BLaER1 (cell line): ENCODE results near the gene EXO1.
"Not testable (repeated sequence)": the region's sequence is repeated elsewhere in the genome, so short reads cannot be mapped to it uniquely, and the experiment has no call there.

Experiments used
- H3K27ac ChIP-seq: shearing (Covaris generic); formaldehyde crosslinking; 2 replicates; pipeline ENCODE4 v1.8.1; 2022
- H3K27me3 ChIP-seq: shearing (Covaris generic); formaldehyde crosslinking; 2 replicates; pipeline ENCODE4 v1.8.1; 2022
- H3K36me3 ChIP-seq: shearing (Covaris generic); formaldehyde crosslinking; 2 replicates; pipeline ENCODE4 v1.8.1; 2022
- H3K4me1 ChIP-seq: shearing (Covaris generic); formaldehyde crosslinking; 2 replicates; pipeline ENCODE4 v1.8.1; 2022
- H3K4me2 ChIP-seq: shearing (Covaris generic); formaldehyde crosslinking; 2 replicates; pipeline ENCODE4 v1.8.1; 2022
- H3K4me3 ChIP-seq: shearing (Covaris generic); formaldehyde crosslinking; 2 replicates; pipeline ENCODE4 v1.8.1; 2022
- H3K9ac ChIP-seq: shearing (Covaris generic); formaldehyde crosslinking; 2 replicates; pipeline ENCODE4 v1.8.1; 2022
- H3K9me3 ChIP-seq: shearing (Covaris generic); formaldehyde crosslinking; 2 replicates; pipeline ENCODE4 v1.8.1; 2022
- H4K20me1 ChIP-seq: shearing (Covaris generic); formaldehyde crosslinking; 2 replicates; pipeline ENCODE4 v1.8.1; 2022
- Cebpa-rat ChIP-seq: shearing (Covaris generic); IDR thresholded peaks from 2 replicates; pipeline ENCODE4 v1.8.1; 2022

The EXO1 gene

DNA sequence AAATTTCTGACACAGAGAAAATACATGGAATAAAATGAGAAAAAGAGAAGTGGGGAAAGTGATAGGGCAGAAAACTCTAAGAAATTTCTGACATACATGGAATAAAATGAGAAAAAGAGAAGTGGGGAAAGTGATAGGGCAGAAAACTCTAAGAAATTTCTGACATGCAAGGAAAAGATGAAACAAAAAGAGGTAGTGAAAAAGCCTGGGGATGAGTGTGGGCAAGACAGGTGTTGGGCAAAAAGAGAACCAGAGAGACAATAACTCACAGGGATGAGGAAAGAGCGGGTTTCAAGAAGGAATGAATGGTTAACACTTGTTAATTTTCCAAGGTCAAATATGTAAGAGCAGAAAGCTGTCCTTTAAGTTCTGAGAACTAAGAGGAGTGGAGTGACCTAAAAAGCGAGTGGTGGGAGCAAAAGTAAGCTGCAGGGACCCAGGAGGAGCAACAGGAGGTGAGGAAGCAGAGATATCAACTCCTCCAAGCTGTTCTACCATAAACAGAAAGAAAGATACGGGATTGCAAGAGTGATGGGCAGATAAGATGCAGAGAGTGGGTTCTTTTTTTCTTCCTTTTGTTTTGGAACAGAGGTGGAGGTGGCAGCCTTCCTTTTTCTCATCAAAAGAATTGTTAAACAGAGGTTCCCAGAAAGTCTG, 29.9 kb upstream of the EXO1 start:
- no peaks in the 10 kb centered on the region for H3K9me3 ChIP-seq
- no peaks in the 10 kb centered on the region for H3K27me3 ChIP-seq
- no peaks in the 10 kb centered on the region for H3K36me3 ChIP-seq
- H3K4me2 ChIP-seq, result no peak overlapping the region
- TF ChIP-seq Cebpa-rat, result no peak
- no peak overlapping the region for H3K27ac ChIP-seq
- H4K20me1 ChIP-seq, result no peaks in the 10 kb centered on the region
- H3K4me1 ChIP-seq, result no peaks in the 10 kb centered on the region
- H3K9ac ChIP-seq, result no peak overlapping the region
- no peak overlapping the region for H3K4me3 ChIP-seq

- H3K36me3 ChIP-seq, result no peaks in the 10 kb centered on the region
- no peaks in the 10 kb centered on the region for H3K4me1 ChIP-seq
- no peaks in the 10 kb centered on the region for H3K9me3 ChIP-seq
- TF ChIP-seq Cebpa-rat, result no peak
- no peaks in the 10 kb centered on the region for H4K20me1 ChIP-seq
- no peaks in the 10 kb centered on the region for H3K27me3 ChIP-seq
- no peak overlapping the region for H3K9ac ChIP-seq
- no peak overlapping the region for H3K4me3 ChIP-seq
- H3K27ac ChIP-seq, result no peak overlapping the region
- H3K4me2 ChIP-seq, result no peak overlapping the region
These were observed 28.6 kb upstream of the EXO1 start for GRCh38 chr1:241819340-241819866.

GRCh38 chr1:241821363-241821762, 26.6 kb upstream of the EXO1 start:
- H3K4me2 ChIP-seq, result no peak overlapping the region
- no peaks in the 10 kb centered on the region for H3K27me3 ChIP-seq
- no peaks in the 10 kb centered on the region for H3K9me3 ChIP-seq
- no peaks in the 10 kb centered on the region for H3K4me1 ChIP-seq
- no peak overlapping the region for H3K27ac ChIP-seq
- H3K9ac ChIP-seq, result no peak overlapping the region
- no peaks in the 10 kb centered on the region for H4K20me1 ChIP-seq
- no peaks in the 10 kb centered on the region for H3K36me3 ChIP-seq
- TF ChIP-seq Cebpa-rat, result no peak
- no peak overlapping the region for H3K4me3 ChIP-seq

- no peak for TF ChIP-seq Cebpa-rat
- no peak overlapping the region for H3K9ac ChIP-seq
- no peak overlapping the region for H3K4me3 ChIP-seq
These were observed 25.2 kb upstream of the EXO1 start for GRCh38 chr1:241822846-241823245.

DNA sequence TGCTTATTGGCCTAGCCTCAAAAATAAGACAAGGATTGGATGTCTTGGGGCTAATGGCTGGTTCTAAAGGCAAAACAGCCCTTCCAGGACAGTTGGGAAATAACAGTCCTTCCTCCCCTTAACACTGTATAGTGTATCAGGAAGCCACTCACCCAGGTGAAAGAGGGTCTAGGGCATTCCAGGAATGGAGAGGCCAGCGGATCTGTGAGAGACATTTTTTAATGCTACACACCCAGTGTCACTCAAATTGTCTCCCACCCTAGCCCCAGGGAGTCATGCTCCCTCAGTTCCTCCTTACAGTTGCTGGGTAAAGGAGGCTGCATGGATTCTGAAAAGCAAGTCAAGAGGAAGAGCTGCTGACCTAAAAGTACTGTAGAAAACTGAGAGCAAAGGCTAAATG, 24.1 kb upstream of the EXO1 start:
- H3K27me3 ChIP-seq, result no peaks in the 10 kb centered on the region
- H3K4me2 ChIP-seq, result no peak overlapping the region
- H3K4me1 ChIP-seq, result no peaks in the 10 kb centered on the region
- H3K36me3 ChIP-seq, result no peaks in the 10 kb centered on the region
- no peak overlapping the region for H3K9ac ChIP-seq
- H4K20me1 ChIP-seq, result no peaks in the 10 kb centered on the region
- no peak overlapping the region for H3K4me3 ChIP-seq
- TF ChIP-seq Cebpa-rat, result no peak
- H3K27ac ChIP-seq, result no peak overlapping the region
- no peaks in the 10 kb centered on the region for H3K9me3 ChIP-seq

More at GRCh38 chr1:241822846-241823245, 25.2 kb upstream of the EXO1 start:
- H3K27me3 ChIP-seq, result no peaks in the 10 kb centered on the region
- no peaks in the 10 kb centered on the region for H3K36me3 ChIP-seq
- no peaks in the 10 kb centered on the region for H4K20me1 ChIP-seq
- H3K4me1 ChIP-seq, result no peaks in the 10 kb centered on the region
- no peak overlapping the region for H3K27ac ChIP-seq
- H3K9me3 ChIP-seq, result no peaks in the 10 kb centered on the region
- H3K4me2 ChIP-seq, result no peak overlapping the region

DNA sequence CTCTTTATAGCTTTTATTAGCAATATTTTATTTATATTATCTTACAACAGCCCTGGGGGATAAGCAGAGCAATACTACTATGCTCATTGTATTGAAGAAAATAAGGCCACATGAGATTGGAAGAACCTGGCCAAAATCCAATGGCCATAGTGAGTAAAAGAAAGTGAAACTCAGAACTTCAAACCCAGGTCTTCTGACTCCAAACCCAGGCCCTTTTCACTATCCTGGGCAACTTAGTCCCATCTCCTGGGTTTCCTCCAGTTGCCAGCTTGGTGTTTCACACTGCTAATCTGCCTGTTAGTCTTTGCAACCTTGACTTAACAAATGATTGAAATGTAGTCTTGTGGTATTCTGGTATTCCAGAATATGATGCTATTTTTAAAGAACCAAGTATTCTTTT, 22.4 kb upstream of the EXO1 start:
- Histone ChIP-seq H3K4me3 (no peak overlapping the region), H4K20me1 (no peaks in the 10 kb centered on the region), H3K4me2 (no peak overlapping the region), H3K36me3 (no peaks in the 10 kb centered on the region), H3K9ac (no peak overlapping the region), H3K27ac (no peak overlapping the region), H3K9me3 (no peaks in the 10 kb centered on the region), H3K27me3 (no peaks in the 10 kb centered on the region), H3K4me1 (no peaks in the 10 kb centered on the region)
- TF ChIP-seq Cebpa-rat, result no peak

GRCh38 chr1:241826613-241827012, 21.4 kb upstream of the EXO1 start:
- H3K4me3 ChIP-seq, H3K9me3 ChIP-seq, H3K36me3 ChIP-seq, H4K20me1 ChIP-seq, H3K4me2 ChIP-seq, H3K27ac ChIP-seq, H3K27me3 ChIP-seq, H3K4me1 ChIP-seq, H3K9ac ChIP-seq: not testable (repeated sequence)

DNA sequence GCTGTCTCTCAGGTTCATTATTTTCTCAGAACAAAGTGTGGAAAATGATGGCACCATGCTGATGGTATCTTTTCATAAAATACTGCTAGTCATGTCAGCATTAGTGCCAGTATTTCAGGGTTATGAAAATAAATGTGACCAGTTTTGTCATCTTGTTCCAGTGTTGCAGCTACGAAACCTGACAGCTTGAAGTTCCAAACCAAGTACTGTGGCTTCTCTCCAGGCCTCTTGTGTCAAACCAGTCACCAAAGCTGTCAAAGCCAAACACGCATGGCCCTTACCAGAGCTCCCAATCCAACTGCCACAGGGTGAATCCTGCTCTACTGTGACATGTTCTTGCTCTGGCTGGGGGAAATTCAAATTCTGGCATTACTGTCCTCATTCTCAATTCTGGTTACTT, 20.7 kb upstream of the EXO1 start:
- Histone ChIP-seq H3K9ac (no peak overlapping the region), H3K9me3 (no peaks in the 10 kb centered on the region), H3K4me1 (peaks cover 5% of the 10 kb centered on the region), H4K20me1 (no peaks in the 10 kb centered on the region), H3K4me2 (no peak overlapping the region), H3K36me3 (no peaks in the 10 kb centered on the region), H3K27me3 (no peaks in the 10 kb centered on the region), H3K27ac (no peak overlapping the region), H3K4me3 (no peak overlapping the region)
- TF ChIP-seq Cebpa-rat, result no peak

GRCh38 chr1:241828463-241829021, 19.5 kb upstream of the EXO1 start:
- Histone ChIP-seq H3K27me3 (no peaks in the 10 kb centered on the region), H3K9ac (no peak overlapping the region), H3K9me3 (no peaks in the 10 kb centered on the region), H3K27ac (no peak overlapping the region), H3K4me2 (no peak overlapping the region), H3K4me1 (peaks cover 9% of the 10 kb centered on the region), H3K36me3 (no peaks in the 10 kb centered on the region), H3K4me3 (no peak overlapping the region), H4K20me1 (no peaks in the 10 kb centered on the region)
- no peak for TF ChIP-seq Cebpa-rat

DNA sequence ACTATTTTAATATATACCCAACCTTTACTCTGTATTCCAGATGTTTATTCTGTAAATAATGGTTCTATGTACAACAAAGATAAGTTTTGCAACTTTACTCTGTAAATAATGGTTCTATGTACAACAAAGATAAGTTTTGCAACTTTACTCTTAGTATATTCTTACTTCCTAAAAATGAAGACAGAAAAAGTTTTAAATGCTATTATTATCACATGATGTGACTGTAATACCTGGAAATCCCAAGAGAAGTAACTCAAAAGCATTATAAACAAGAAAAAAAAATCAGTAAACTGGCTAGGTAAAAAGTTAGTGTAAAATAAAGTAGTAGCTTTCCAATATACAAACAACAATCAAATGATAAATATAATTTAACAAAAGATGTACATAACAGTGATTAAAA, 18.5 kb upstream of the EXO1 start:
- no peaks in the 10 kb centered on the region for H4K20me1 ChIP-seq
- no peaks in the 10 kb centered on the region for H3K9me3 ChIP-seq
- TF ChIP-seq Cebpa-rat, result no peak
- no peaks in the 10 kb centered on the region for H3K27me3 ChIP-seq
- no peak overlapping the region for H3K4me2 ChIP-seq
- H3K4me3 ChIP-seq, result no peak overlapping the region
- H3K9ac ChIP-seq, result no peak overlapping the region
- H3K4me1 ChIP-seq, result peaks cover 9% of the 10 kb centered on the region
- no peaks in the 10 kb centered on the region for H3K36me3 ChIP-seq
- no peak overlapping the region for H3K27ac ChIP-seq
